GM19025 (cell line): ENCODE results near the gene CCDC88C.

Source experiments
- ATAC-seq: cut with Tn5 transposase; IDR thresholded peaks from one replicate; pipeline ENCODE4 v1.9.1; 2021; ENCODE audit warnings: mild to moderate bottlenecking, low read depth, moderate library complexity; ENCODE audit not compliant: unreplicated experiment

CCDC88C gene

GRCh38 chr14:91352728-91353692 is 64.6 kb downstream of the CCDC88C start:
- ATAC-seq: no peak

DNA sequence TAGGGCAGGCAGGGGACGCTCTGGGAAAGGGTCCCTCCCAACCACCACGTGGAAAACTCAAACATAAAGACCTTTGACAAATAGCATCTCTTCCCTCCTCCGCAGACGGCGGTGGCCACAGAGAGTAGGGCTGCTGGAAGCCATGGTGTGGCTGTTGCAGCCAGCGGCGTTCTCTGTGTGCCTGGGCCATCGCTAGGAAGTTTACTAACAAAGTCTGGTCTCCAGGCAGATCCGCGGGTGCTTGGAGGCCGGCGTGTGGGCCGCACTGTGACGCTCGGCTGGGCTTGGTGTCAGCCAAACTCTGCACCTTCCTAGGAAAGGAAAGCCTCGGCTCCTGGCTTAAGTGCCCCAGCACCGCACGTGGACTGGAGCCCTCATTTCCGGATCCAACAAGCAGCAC is 65.6 kb downstream of the CCDC88C start:
- ATAC-seq: no peak

- no peak for ATAC-seq
Measured at GRCh38 chr14:91351512-91351862, 66.1 kb downstream of the CCDC88C start.

GRCh38 chr14:91350813-91351511 is 66.7 kb downstream of the CCDC88C start:
- ATAC-seq: peak; percentile 61

- peak; percentile 2 for ATAC-seq
Measured at GRCh38 chr14:91350483-91350812, 67.2 kb downstream of the CCDC88C start.

DNA sequence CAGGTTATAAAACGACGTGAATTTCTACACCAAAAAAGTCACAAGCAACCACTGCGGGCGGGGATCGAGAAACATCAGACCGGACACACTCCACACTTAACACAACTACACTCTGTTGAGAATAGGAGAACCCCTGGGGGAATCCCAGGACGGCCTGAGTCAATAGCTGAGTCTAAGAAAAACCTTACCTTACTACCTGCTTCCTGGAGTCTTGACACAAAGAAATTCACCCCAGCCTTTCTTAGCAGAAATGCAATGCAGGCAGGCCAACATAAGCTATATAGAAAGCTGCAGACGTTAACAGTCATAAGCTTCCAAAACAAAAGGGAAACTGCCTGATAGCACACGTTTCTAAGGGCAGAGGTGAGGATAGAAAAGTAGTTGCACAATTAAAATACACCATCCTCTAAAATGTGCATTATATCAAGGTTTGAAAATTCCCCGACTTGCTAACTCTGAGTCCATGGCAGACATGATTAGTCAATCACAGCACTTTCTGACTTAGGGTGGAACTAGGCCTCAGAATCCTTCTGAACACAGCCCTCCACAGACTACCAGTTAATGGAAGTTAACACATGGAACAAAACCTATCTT is 68.0 kb downstream of the CCDC88C start:
- ATAC-seq: peak; percentile 49

DNA sequence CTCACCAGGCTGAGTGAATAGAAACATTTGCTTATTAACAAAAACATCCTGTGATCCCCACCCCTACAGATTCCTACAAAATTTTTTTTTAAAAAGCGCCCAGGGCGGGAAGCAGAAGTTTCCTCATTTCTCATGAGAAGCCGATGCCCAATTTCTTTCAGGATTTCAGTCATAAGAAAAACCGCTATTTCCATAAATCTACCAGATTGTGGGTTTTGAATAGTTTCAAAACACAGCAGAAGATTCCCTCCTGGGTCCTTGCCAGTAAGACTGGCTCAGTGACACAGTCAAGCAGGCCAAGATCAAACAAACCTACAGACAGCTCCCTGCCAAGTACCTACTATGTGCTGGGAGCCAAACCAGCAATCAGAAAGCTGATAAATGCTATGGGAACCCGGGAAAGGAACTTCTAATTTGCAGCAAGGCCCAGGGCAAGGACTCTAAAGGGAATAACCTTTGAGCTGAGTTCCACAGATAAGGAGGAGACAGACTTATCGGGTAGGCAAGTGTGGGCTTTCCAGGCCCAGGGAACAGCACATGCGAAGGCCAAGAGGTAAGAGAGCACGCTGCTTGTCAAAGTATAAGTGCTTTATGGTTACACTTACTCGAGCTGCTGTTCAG is 68.7 kb downstream of the CCDC88C start:
- peak; percentile 3 for ATAC-seq

DNA sequence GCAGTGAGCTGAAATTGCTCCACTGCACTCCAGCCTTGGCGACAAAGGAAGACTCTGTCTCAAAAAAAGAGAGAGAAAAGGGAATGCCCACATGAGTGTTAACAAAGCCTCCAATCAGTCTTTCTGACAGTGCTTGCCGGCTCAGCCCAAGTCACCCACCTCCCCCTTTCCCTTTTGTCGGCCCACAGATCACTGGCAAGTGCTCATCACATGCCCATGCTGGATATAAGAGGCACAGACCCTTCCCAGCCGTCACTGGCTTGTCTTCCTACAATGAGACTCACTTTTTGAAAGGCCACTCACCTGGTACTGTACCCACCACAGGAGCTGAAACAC is 70.8 kb downstream of the CCDC88C start:
- no peak for ATAC-seq

DNA sequence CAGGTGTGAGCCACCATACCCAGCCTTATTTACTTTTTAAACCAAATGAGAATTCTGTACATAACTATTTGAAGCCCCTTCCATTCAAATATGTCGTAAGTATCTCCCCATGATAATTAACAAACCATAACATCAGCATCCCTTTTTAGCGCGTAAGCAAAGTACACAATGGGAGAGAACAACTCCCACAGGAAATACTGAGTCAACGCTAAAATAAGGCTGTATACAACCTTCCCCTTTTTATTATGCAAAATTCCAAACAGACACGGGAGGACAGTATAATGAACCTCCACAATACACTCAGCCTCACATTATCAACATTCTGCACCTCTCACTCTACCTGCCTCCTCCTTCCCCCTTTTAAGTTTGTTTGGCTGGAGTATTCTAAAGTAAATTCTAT is 73.5 kb downstream of the CCDC88C start:
- ATAC-seq: no peak

DNA sequence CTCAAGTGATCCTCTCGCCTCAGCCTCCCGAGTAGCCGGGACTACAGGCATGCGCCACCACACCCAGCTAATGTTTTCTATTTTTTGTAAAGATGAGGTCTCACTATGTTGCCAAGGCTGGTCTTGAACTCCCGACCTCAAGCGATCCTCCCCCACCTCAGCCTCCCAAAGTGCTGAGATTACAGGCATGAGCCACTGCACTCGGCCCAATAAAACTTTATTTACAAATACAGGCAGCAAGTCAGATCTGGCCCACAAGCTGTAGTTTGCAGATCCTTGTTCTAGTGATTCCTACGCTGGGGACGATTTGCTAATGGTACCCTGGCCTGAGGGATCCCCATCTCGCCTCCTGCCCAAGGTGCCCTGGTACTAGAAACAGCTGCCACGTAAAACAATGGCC is 74.6 kb downstream of the CCDC88C start:
- ATAC-seq: no peak

GRCh38 chr14:91342206-91342760 is 75.3 kb downstream of the CCDC88C start:
- ATAC-seq: no peak

- no peak for ATAC-seq
Measured at GRCh38 chr14:91341751-91342154, 75.9 kb downstream of the CCDC88C start.

GRCh38 chr14:91341334-91341733 is 76.3 kb downstream of the CCDC88C start:
- no peak for ATAC-seq

DNA sequence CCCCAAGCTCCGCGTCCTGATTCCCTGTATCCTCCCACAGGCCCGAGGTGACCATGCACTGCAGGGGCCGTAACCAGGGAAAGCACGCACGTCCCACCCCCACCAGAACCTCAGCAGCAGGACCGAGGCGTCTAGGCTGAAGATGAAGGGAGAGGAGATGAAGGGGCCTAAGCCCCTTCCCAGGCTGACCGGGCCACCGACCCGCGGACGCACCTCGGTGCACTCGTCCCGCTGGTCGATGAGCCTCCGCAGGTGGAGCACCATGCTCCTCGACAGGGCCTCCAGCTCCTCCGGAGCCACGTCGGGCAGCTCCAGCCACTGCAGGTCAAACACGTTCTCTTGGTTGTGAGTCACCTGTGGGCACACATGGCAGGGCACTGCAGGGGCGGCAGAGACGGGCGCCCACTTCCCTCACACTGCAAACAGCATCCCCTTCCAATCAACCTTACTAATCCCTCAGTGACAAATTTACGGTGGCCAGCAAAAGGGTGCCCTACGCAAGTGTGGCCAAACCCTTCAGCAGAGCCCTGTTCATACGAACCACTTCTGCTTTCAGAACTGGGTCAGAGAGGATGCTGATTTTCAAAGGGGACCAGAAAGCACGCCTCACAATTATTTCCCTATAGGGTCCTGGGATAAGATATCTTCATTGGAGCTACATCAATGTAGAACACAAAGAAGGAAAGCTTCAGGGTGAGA is 77.8 kb downstream of the CCDC88C start:
- ATAC-seq: no peak

DNA sequence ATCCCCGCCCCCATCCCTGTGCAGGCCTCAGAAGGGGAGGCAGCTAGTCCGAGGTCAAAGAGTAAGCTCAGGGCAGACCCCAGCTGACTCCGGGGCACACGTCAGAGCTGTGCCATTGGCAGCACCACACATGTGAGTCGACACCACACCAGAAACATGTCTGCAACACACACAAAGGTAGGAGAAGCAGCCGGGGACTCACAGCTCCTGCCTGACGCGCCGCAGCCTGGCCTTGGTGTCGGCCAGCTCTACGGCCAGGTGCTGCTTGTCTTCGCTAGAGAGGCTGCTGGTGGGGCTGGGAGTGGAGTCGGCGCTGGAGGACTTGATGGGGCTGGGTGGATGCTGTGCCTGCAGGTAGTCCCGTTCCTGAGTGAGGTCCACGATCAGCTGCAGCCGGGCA is 78.5 kb downstream of the CCDC88C start:
- no peak for ATAC-seq

- ATAC-seq: no peak
Measured at GRCh38 chr14:91338379-91338778, 79.2 kb downstream of the CCDC88C start.

DNA sequence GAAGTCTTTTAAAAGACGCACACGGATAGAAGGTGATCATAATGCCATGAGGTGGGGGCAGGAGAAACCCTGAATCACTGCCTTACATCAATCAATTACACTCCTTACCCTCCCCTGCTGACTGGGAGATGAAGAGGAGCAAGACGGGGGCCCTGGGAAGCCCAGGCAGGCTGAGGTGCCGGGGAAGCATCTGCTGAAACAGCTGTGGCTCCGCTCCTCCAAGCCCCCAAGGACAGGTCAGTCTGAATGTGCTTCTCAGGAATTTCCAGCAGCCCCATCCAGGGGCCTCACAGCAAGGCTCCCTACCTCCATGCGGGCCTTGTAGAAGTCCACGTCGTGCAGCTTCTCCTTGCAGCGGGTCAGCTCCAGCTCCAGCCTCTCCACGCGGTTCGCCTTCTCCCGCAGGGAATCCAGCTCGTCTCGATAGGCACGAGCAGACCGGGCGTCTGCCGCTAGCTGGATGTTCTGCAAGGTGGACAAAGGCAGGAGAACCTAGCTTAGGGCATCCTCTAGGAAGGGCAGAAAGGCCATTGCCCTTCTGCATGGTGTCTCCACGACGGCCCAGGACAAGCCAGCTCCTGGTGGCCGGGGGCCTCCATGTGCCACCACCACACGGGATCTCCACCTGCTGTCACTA is 79.8 kb downstream of the CCDC88C start:
- ATAC-seq: no peak

GRCh38 chr14:91336093-91336450 is 81.5 kb downstream of the CCDC88C start:
- ATAC-seq: no peak

GRCh38 chr14:91335191-91336092 is 82.2 kb downstream of the CCDC88C start:
- ATAC-seq: no peak
